ENCODE measurements around the gene FGF2. TPM values are rescaled to one million over a fixed set of nuclear protein-coding genes. Genes with fewer than 3 reads are reported as not detected.
A peak's percentile ranks its signal among the peaks of the same experiment; 100 is the strongest.
"Not testable (repeated sequence)": the region's sequence is repeated elsewhere in the genome, so short reads cannot be mapped to it uniquely, and the experiment has no call there.

The FGF2 gene
- total RNA-seq, 1 donor from 2014 or later = 12.2 TPM

GRCh38 chr4:122914938-122915337, 88.3 kb downstream of the FGF2 start:
- DNase-seq (ENCODE audit: low spot score in 2 of 2) (no peak), FAIRE-seq (no peak)

GRCh38 chr4:122917731-122918130, 91.1 kb downstream of the FGF2 start:
- DNase-seq (ENCODE audit: low spot score in 2 of 2) (no peak), FAIRE-seq (no peak)

DNA sequence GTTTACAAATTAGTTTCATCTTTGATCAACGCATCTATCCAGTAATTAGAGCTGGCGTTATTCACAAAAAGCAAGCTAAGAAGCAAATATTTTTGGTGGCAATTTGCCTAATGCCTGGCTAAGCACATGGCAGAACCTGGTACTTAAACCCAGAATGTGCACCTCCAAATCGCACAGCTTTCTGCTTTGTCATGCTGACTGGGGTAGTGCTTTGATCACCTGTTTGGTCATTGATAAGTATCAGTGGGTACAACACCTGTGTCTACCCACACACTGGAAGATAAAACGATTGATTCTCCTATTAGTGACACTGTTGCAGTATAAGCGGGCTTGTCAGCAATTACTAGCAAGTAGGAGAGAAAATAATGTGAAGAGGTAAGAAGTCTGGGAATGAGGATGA, 93.8 kb downstream of the FGF2 start:
- FAIRE-seq (no peak), DNase-seq (ENCODE audit: low spot score in 2 of 2) (no peak)

DNA sequence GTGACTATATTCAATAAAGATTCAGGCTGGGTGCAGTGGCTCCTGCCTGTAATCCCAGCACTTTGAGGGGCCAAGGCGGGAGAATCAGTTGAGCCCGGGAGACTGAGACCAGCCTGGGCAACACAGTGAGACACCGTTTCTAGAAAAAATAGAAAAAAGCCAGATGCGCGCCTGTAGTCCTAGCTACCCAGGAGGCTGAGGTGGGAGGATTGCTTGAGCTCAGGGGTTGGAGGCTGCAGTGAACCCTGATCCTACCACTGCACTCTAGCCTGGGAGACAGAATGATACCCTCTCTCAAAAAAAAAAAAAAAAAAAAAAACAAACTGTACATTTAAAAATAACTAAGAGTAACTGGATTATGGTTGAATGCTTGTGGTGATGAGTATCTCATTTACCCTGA, 94.7 kb downstream of the FGF2 start:
- DNase-seq (ENCODE audit: low spot score in 2 of 2) (no peak), FAIRE-seq (no peak)

GRCh38 chr4:122921971-122922876, 95.6 kb downstream of the FGF2 start, which contains the start of gene NUDT6:
TSS of gene NUDT6 (minus strand) at chr4:122922597. CDS start at chr4:122922572, 25 bp downstream.
- FAIRE-seq = no peak

GRCh38 chr4:122922877-122923511, 96.4 kb downstream of the FGF2 start:
- DNase-seq (ENCODE audit: low spot score in 2 of 2) (peak; percentile 72 to 78), FAIRE-seq (no peak)

More at GRCh38 chr4:122921971-122922876, 95.6 kb downstream of the FGF2 start, which contains the start of gene NUDT6:
- DNase-seq (ENCODE audit: low spot score in 2 of 2) = peak; percentile 50 to 63

DNA sequence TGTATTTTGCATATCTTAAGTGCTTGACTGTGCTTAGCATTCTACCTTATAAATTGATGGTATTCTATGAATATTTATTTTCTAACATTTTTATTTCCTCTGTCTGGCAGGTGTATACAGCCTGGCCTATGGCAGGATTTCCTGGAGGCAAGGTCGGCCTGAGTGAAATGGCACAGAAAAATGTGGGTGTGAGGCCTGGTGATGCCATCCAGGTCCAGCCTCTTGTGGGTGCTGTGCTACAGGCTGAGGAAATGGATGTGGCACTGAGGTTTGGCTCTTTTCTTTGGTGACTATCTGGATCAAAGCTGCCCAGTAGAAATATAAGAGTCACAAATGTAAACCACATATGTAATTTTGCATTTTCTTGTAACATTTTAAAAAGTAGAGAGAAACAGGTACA, 102.3 kb downstream of the FGF2 start:
- DNase-seq (ENCODE audit: low spot score in 2 of 2) = no peak
- FAIRE-seq = no peak

DNA sequence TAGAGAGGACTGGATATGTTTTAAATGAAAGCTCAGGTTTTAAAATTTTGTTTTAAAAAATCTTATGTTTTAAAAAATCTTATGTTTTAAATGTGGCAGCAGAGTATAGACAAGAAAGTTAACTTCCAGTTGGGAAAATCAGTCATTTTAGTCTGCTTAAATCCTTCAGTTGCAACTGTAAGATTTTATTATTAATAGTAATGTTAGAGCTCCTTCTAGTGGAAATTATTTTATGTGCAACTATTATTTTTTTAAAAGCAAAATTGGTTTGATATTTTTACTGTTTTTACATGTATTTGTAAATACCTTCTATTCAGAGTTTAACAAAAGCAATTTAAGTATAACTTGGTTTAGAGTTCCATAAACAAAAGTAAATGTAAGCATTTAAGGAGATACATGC, 104.2 kb downstream of the FGF2 start:
- peak in 1 of 2 donors; percentile 16 for DNase-seq (ENCODE audit: low spot score in 2 of 2)
- FAIRE-seq = peak; percentile 97

GRCh38 chr4:122932763-122933162, 106.1 kb downstream of the FGF2 start:
- FAIRE-seq (no peak), DNase-seq (ENCODE audit: low spot score in 2 of 2) (no peak)

- FAIRE-seq; DNase-seq (ENCODE audit: low spot score in 2 of 2): not testable (repeated sequence)
These were observed 118.5 kb downstream of the FGF2 start for GRCh38 chr4:122945136-122945535.

GRCh38 chr4:122946142-122946541, 119.5 kb downstream of the FGF2 start:
- no peak for DNase-seq (ENCODE audit: low spot score in 2 of 2)
- FAIRE-seq = no peak

Other genes with a start within 250 kb of the FGF2 start
- gene IL21, start 205.8 kb upstream of the FGF2 start, total RNA-seq = not detected
- 16.3 TPM for gene BBS12, start 94.1 kb upstream of the FGF2 start, total RNA-seq
- gene NUDT6, start 95.8 kb downstream of the FGF2 start, total RNA-seq = 6.9 TPM

All from frontal cortex (tissue), 4 donors.